ENCODE results near the gene MAGI2. TPM values are rescaled to one million over a fixed set of nuclear protein-coding genes. Genes with fewer than 3 reads are reported as not detected.

The MAGI2 gene
- total RNA-seq, 2 donors from 2014 or later, result 0.05 to 0.09 TPM

DNA sequence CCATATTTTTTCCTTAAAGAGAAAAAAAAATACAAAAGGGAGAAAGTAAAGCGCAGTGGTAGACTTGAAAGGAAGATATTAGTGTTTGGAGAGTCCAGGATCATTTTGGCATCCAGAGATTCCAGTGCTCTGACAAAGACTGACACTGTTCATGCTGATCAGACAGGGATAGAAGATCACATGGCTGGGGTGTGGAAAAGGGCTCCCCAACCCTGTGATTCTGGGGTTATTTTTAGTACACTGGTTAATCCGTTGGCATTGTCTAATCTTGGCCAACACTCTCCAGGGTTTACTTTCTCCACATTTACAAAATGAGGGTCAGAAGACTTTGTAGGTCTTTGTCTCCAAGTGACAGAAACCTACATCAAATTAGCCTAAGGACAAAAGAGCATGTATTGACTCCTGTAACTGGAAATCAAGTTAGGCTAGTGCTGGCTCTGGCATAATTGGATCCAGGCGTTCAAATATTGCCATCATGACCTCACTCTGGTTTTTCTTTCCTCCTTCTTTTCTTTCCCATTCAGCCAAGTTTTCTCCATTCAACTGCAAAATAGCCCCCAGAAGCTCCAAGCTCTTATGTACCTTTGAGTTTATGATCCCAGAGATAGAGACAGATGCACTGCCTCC lies 1473.3 kb downstream of the MAGI2 start:
- Mint-ChIP-seq H3K27me3 (no peaks in the 10 kb centered on the region), H3K4me1 (peaks cover 11% of the 10 kb centered on the region), H3K27ac (no peak overlapping the region), H3K9me3 (no peaks in the 10 kb centered on the region), H3K36me3 (ENCODE audit: low read depth) (no peaks in the 10 kb centered on the region), H3K4me3 (no peak overlapping the region)
- no peak for ATAC-seq (replicated peaks)

- H3K36me3 Mint-ChIP-seq (ENCODE audit: low read depth), result no peaks in the 10 kb centered on the region
- no peak overlapping the region for H3K4me3 Mint-ChIP-seq
- H3K27me3 Mint-ChIP-seq, result no peaks in the 10 kb centered on the region
- ATAC-seq (replicated peaks), result no peak
- no peak overlapping the region for H3K27ac Mint-ChIP-seq
- no peaks in the 10 kb centered on the region for H3K9me3 Mint-ChIP-seq
- peaks cover 11% of the 10 kb centered on the region for H3K4me1 Mint-ChIP-seq
Measured at GRCh38 chr7:77979219-77979618, 1474.2 kb downstream of the MAGI2 start.

DNA sequence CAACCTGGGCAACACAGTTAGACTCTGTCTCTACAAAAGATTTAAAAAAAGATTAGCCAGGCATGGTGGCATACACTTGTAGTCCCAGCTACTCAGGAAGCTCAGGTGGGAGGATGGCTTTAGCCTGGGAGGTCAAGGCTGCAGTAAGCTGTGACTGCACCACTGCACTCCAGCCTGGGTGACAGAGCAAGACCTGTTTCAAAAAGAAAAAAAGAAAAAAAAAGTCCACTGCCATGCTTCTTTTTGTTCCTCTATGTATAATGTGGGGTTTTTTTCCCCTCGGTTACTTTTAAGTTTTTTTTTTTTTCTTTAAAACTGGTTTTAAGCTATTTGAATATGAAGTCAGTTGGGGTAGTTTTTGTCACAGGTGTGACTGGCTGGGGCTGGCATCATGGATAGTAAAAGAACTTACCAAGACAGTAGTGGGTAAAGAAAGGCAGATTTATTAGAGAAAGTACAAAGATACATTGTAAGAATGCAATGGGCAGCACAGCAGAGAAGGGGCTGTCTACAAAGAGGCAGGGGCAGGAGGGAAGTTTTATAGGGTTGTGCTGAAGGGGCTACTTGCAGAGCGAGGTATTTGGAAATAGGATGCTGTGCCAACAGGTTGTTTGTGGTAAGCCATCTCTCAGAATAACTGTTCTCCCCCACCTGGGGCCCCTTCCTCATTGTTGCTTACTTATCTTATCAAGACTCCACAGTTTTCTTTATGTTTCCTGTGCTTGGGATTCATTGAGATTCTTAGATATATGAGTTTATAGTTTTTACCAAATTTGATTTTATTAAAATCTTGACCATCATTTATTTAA lies 1477.6 kb downstream of the MAGI2 start:
- Mint-ChIP-seq H3K36me3 (ENCODE audit: low read depth) (no peaks in the 10 kb centered on the region), H3K27me3 (no peaks in the 10 kb centered on the region), H3K4me3 (no peak overlapping the region), H3K4me1 (no peaks in the 10 kb centered on the region), H3K9me3 (no peaks in the 10 kb centered on the region), H3K27ac (no peak overlapping the region)
- no peak for ATAC-seq (replicated peaks)

GRCh38 chr7:77971726-77972125 lies 1481.7 kb downstream of the MAGI2 start:
- H3K27me3 Mint-ChIP-seq, result no peaks in the 10 kb centered on the region
- no peak overlapping the region for H3K4me3 Mint-ChIP-seq
- no peaks in the 10 kb centered on the region for H3K4me1 Mint-ChIP-seq
- H3K27ac Mint-ChIP-seq, result no peak overlapping the region
- peaks cover 2% of the 10 kb centered on the region for H3K36me3 Mint-ChIP-seq (ENCODE audit: low read depth)
- no peaks in the 10 kb centered on the region for H3K9me3 Mint-ChIP-seq
- ATAC-seq (replicated peaks), result no peak

DNA sequence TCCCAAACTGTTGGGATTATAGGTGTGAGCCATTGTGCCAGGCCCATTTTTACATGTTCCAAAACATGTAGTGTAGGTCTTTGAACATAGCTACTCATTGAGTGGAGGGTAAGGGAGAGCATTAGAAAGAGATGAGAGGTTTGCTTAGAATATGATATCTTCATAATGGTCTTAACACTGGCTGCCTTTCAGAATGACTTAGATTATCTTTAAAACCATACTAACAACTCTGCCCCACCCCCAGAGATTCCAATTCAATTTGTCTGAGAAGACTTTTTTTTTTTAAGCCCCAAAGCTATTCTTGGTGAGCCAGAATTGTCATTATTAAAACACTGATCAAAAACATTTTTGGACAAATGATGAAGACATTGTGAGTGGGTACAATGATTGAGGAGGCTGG lies 1486.0 kb downstream of the MAGI2 start:
- Mint-ChIP-seq H3K4me1 (no peaks in the 10 kb centered on the region), H3K9me3 (no peaks in the 10 kb centered on the region)
- ATAC-seq (replicated peaks), result no peak

More for the DNA sequence above, 1486.0 kb downstream of the MAGI2 start:
- Mint-ChIP-seq H3K36me3 (ENCODE audit: low read depth) (peaks cover 8% of the 10 kb centered on the region), H3K4me3 (no peak overlapping the region), H3K27ac (no peak overlapping the region), H3K27me3 (no peaks in the 10 kb centered on the region)

All from activated T-helper 17 cell treated with anti-CD3 and anti-CD28 coated beads, Interleukin-2, amount 50 U/mL, for 72 hours (primary cell).